ENCODE data around the gene WASHC2A.

DNA sequence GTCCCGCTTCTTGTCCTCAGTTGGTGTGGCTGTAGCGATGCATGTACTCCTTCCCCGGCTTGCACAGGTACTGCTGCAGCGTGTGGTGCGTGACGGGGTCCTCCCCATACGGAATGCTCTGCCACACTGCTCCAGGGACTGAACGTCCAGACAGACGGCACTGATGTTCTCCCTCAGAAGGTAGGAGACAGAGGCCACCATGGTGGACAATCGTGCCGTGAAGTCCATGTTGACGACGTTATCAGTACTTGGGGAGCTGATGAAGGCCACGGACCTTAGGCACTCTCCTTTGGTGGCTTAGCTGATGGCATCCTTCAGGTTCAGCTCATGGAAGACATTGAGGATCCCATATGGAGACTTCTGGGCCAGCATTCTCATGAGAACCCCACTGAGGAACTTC is 42.1 kb upstream of the WASHC2A start:
- no peak for TF ChIP-seq GLIS3 (CRISPR knock-in tag; IDR thresholded peaks at IDR 0.05)
- TF ChIP-seq RARB (CRISPR knock-in tag; IDR thresholded peaks at IDR 0.05), result no peak
- TF ChIP-seq ZNF8 (CRISPR knock-in tag; IDR thresholded peaks at IDR 0.05), result no peak
- TF ChIP-seq, protein P1, sequence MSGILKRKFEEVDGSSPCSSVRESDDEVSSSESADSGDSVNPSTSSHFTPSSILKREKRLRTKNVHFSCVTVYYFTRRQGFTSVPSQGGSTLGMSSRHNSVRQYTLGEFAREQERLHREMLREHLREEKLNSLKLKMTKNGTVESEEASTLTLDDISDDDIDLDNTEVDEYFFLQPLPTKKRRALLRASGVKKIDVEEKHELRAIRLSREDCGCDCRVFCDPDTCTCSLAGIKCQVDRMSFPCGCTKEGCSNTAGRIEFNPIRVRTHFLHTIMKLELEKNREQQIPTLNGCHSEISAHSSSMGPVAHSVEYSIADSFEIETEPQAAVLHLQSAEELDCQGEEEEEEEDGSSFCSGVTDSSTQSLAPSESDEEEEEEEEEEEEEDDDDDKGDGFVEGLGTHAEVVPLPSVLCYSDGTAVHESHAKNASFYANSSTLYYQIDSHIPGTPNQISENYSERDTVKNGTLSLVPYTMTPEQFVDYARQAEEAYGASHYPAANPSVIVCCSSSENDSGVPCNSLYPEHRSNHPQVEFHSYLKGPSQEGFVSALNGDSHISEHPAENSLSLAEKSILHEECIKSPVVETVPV (CRISPR knock-in tag; IDR thresholded peaks at IDR 0.05), result no peak
- no peak for TF ChIP-seq ARNTL (CRISPR knock-in tag; IDR thresholded peaks at IDR 0.05; ENCODE audit: borderline replicate concordance, low read depth)
- no peak for TF ChIP-seq CSDC2 (CRISPR knock-in tag; IDR thresholded peaks at IDR 0.05)
- TF ChIP-seq TOX (CRISPR knock-in tag; IDR thresholded peaks at IDR 0.05; ENCODE audit: borderline replicate concordance), result no peak
- no peak for TF ChIP-seq ISL1 (CRISPR knock-in tag; IDR thresholded peaks at IDR 0.05)
- TF ChIP-seq ZFP3 (CRISPR knock-in tag; IDR thresholded peaks at IDR 0.05), result no peak
- TF ChIP-seq ZC3H10 (CRISPR knock-in tag; IDR thresholded peaks at IDR 0.05), result no peak
- TF ChIP-seq PPARA (CRISPR knock-in tag; IDR thresholded peaks at IDR 0.05; ENCODE audit: borderline replicate concordance), result no peak
- TF ChIP-seq ZFP30 (CRISPR knock-in tag; IDR thresholded peaks at IDR 0.05), result no peak

Measured in SK-N-SH treated with all-trans-retinoic acid at 6 μM for 48 hours (cell line).